GM21381 (cell line): ENCODE data around the gene SPZ1.
"Not testable (repeated sequence)": the region's sequence is repeated elsewhere in the genome, so short reads cannot be mapped to it uniquely, and the experiment has no call there.

Experiments used
- ATAC-seq: cut with Tn5 transposase; IDR thresholded peaks from one replicate; pipeline ENCODE4 v1.9.1; 2021; ENCODE audit warnings: mild to moderate bottlenecking, moderate library complexity; ENCODE audit not compliant: unreplicated experiment

SPZ1 gene

DNA sequence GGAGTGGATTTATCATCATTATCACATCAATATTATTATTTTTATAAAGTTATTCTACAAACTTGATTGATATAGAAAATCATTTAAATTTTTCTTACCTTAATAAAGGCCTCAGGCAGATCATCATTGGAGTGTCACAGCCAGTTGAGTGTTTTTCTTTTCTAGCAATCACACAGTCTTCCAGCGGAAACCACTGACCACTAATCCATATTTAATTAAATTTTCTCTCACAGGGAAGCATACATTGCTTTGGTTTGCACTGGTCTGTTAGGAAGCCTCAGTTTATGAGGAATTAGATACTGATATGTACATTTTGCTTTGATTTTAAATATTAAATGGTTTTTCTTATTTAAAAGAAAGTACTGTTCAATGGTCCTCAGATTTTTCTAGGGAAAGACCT is 6.7 kb downstream of the SPZ1 start:
- no peak for ATAC-seq

DNA sequence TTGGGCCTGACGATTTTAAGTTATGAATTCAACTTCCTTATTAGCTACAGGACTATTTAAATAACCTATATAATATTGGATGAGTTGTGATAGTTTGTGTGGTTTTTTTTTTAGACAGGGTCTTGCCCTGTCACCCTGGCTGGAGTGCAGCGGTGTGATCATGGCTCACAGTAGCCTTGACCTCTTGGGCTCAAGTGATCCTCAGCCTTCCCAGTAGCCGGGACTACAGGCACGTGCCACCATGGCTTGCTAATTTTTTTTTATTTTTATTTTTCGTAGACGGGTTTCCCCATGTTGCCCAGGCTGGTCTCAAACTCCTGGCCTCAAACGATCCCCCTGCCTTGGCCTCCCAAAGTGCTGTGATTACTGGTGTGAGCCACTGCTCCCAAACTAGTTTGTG is 17.6 kb downstream of the SPZ1 start:
- no peak for ATAC-seq

DNA sequence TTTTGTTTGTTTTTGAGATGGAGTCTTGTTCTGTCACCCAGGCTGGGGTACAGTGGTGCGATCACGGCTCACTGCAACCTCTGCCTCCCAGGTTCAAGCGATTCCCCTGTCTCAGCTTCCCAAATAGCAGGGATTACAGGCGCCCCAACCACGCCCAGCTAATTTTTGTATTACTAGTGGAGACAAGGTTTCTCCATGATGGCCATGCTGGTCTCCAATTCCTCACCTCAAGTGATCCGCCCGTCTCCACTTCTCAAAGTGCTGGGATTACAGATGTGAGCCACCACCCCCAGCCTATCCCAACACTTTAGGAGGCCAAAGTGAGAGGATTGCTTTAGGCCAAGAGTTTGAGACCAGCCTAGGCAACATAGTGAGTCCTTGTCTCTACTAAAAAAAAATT is 19.3 kb downstream of the SPZ1 start:
- no peak for ATAC-seq

DNA sequence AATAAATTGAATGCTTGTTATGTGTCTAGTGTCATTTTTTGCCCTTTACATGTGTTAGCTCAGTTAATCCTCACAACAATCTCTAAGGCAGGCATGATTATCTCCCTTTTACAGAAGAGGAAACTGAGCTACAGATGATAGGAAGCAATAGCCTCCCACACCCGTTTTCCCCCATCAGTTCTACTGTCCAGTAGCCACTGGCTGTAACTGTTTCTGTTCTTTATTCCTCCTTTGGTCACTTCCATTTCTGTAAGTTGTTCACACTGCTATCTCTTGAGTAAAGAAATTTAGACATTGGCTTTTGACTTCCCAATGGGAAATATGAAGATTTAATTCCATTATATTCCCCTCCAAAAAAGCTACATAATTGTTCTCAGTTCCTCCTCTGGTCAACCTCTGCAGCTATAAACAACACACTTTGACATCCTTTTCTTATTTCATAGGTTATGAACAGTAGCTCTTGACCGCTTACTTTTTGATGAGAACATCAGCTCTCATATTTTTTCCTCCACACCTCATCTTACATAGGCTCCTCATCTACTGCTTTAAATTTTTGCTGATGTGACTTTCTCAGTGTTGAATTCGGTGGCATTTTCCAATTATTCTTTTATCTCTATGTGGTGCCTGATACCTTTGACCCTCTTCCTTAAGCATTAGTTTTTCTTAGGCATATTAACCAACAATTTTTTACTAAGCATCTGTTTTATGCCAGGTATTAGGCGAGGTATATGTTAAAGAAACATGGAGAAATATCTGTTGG is 21.4 kb downstream of the SPZ1 start:
- ATAC-seq, result no peak

DNA sequence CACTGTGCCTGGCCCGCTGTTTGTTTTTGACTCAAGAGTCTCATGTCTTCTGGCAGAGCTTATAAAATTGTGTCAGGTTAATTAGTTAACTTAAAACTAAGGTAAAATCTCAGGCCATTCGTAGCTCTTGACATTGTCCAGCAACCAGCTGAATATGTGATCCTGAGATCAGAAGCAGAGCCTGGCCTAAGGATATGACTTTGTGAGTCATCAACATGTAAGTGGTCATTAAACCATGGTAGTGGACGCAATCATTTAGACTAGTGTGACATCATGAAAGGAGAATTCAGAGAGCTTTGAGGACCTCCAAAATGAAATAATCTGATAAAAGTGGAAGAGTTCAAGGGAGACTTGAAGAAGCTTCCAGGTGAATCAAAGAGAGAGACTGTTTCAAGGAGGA is 23.3 kb downstream of the SPZ1 start:
- ATAC-seq, result no peak

DNA sequence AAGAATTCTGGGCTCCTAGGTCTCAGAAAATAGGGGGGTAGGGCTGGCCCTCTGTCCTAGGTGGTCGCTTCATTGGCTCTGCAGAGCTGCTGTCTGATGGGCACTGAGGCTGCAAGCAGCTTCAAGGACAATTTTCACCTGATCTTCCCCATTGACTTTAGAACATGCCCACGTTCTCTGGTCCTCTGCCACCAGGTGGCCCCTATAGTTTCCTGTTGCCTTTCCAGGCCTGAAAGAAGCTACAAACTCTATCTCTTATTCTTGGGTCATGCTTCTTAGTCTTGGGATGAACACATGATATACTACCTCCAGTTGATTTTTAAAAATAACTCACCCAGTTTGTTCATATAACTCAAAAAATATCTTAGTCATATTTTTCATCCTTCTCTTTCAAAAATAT is 26.3 kb downstream of the SPZ1 start:
- no peak for ATAC-seq

DNA sequence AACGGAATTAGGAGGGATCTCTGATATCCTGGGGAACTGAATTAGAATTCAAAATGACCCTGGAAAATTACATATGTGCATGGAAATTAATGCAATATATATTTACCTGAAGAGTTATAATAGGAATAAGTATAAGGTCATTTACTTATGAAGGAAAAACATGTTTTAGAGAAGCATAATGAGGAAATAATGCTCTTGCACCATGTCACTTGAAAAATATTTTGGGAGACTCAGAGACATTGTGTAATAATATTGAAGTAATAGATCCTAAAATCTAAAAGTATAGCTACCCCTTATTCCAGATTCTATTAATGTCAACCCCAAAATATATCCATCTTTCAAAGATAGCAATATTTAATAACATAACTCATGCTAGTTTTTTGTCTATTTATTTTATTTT is 28.4 kb downstream of the SPZ1 start:
- ATAC-seq, result no peak

DNA sequence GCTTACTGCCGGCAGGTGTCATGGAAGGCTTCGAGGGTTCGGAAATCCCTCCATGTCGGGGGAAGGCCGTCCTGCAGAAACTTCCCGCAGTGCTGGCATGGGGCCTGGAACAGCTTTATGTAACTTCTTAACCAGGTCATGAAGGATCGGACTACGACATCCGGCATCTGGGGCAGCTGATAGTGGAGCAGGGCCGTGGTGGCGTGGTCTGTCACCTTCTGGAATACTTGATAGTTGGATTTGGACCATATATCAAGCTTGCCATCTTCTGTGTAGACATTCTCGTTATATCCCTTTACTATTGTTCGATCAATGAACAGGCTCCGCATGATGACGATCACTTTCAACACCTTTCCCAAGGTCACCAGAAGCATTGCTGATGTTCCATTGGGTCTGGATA is 31.2 kb downstream of the SPZ1 start:
- ATAC-seq, result not testable (repeated sequence)

DNA sequence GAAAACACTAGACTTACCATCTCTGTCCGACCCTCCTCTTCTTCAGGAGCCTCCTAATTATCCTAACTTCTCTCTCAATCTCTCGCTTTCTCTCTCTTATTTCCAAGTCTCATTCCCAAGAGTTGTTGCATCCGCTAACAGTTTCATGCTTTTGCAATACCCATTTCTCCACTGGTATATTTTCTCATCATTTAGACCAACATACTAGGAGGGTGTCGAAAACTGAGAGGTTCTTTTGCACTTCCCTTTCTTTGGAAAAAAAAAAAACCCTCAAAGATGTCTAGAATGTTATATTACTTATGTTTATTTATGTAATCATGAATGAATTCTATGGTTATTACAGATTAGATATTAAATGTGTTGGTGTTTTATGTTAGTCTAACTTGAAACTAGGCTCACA is 35.9 kb downstream of the SPZ1 start:
- no peak for ATAC-seq

DNA sequence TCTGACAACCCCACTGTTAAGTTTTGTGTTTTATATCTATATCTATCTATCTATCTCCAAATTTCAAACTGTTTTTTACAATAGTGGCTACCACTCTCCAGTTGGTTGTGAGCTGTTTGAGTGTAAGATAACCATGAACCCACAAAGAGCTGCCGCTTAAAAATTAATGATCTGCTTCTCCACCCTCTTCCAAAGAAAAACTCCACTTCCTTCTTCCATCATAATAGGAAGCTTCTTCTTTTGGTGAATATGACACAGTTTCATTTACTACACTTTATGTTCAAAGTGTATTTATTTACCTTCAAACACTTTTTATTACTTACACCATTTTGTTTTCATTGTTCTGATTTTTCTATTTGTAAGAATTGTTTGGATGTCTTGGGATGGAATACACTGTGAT is 37.9 kb downstream of the SPZ1 start:
- ATAC-seq, result no peak

DNA sequence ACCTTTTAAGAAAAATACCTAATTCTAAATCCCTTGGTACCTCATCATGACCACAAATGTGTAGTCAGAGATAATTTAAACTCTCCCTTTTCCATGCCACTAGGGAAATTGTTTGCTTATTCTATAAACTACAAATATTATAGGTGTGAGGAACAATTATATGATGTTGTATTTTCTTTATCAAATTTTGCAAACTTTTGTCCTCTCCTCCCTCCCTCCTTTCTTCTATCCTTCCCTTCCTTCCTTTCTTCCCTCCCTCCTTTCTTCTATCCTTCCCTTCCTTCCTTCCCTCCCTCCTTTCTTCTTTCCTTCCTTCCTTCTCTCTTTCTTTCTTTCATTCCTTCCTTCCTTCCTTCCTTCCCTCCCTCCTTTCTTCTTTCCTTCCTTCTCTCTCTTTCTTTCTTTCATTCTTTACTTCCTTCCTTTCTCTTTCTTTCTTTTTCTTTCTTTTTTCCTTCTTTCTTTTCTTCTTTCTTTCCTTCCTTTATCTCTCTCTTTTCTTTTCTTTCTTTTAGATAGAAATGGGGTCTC is 41.2 kb downstream of the SPZ1 start:
- ATAC-seq, result no peak

DNA sequence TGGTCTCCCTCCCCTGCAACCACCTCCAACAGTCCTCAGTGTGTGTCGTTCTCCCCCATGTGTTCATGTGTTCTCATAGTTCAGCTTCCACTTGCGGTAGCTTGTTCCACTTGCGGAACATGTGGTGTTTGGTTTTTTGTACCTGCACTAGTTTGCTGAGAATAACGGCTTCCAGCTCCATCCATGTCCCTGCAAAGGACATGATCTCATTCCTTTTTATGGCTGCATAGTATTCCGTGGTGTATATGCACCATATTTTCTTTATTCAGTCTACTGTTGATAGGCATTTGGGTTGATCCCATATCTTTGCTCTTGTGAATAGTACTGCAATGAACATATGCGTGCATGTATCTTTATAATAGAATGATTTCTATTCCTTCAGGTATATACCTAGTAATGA is 45.1 kb downstream of the SPZ1 start:
- ATAC-seq, result no peak

DNA sequence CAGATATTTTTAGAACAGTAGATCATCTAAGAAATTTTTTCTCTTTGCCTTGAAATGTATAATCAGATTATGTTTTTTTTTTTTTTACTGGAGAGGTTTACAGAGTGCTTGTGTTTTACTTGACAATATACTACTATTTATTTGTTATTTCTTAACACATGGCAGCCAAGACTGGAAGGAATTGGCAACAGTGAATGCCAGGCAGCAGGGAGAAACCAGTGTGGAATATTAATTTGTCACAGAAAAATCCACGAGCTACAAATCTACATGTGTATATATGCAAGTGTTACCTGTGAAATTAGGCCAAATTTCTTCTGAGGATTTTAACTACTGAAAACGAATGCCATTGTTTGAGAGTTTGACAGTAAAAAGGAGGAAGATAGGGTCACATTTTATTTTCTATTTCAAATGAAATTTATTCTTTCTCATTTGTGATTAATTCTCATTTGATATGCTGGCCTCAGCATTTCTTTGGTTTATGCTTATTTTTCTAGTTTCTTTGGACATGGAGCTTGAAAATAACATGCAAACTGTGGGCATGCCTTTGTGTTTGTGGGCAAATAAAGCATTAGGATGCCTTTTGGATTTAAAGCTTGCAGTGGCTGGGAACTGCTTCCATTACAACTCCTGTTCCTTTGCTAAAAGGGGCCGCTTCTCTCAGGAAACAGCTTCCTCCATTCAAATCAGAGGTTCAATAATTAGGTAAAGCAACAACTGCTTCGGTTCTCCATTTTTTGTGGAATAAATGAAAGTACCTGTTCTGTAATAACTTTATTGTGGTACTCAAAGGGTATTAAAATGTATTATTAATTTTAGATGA is 49.1 kb downstream of the SPZ1 start:
- ATAC-seq, result no peak

DNA sequence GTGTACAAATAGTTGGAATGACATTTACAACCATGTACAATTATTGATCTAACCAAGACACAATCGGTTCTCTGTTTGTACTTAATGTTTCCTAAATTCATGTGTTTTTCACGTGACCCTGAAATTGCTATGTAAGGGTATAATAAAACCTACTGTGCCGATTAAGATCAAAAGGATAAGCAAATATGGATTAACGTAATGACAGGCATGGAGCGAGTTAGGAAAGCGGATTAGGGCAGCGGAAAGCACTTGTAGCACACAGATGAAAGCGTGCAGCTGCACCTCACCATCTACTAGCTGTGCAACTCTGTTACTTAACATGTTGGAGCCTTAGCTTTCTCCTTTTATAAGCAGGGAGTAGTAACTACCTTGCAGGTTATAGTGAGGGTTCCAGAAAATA is 49.7 kb downstream of the SPZ1 start:
- no peak for ATAC-seq

DNA sequence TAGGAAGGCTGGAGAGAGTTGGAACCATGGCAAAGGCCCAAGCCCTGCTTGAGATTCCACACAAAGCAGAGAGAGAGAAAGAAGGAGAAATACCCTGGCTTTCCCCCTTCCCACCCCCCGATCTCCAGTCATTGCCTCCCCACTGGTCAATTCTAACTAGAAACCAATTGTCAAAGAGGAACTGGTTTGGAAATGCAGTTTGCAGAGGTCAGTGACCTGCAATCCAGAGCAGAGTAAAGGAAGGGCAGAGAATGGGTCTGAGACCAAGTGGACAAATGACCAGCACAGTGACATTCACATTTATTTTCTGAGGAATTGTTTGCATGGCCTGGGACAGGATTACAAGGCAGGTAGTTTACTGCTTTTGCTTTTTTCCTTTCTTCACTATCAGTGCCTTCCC is 50.6 kb downstream of the SPZ1 start:
- ATAC-seq, result no peak
